SK-N-SH (cell line): ENCODE results near the gene LAMA1. TPM values are rescaled to one million over a fixed set of nuclear protein-coding genes. Genes with fewer than 3 reads are reported as not detected.

ENCODE experiments used
- CTCF ChIA-PET: fragments of 300-600, 350-600 bp; formaldehyde crosslinking; extraction: SDS; loops from one replicate; lab custom pipeline; 2021; lab: Yijun Ruan, JAX
- POLR2A ChIA-PET: fragments of 350-600 bp; sonication (Branson Sonifier 250); formaldehyde crosslinking; extraction: SDS; loops from one replicate; lab custom pipeline; 2020; ENCODE audit warnings: antibody characterized with exemption, inconsistent platforms; lab: Yijun Ruan, JAX
- DNase-seq: peaks from one replicate; pipeline ENCODE4 v3.0.0; 2012
- H2AFZ ChIP-seq: fragments of 200-600 bp; sonication (generic); 2 replicates; pipeline ENCODE4 v1.8.1; 2016; ENCODE audit warnings: antibody characterized with exemption, mild to moderate bottlenecking, low read depth
- H3F3A ChIP-seq: fragments of 200-600 bp; sonication (generic); replicated peaks from 2 replicates; pipeline ENCODE3; 2016; ENCODE audit warnings: antibody characterized with exemption, mild to moderate bottlenecking; ENCODE audit not compliant: insufficient read depth
- H3K27ac ChIP-seq, 2 experiments: fragments of 200-500 bp in 1 of 2; fragments of 200-600 bp in 1 of 2; sonication (Bioruptor generic) in 1 of 2; sonication (generic), shearing (Covaris generic) in 1 of 2; 2 replicates each; pipeline versions ENCODE4 v1.5.1 to v1.6.1; 2014 to 2016; ENCODE audit warnings: low read depth in 2 of 2, inconsistent platforms in 1 of 2, low read length in 1 of 2, mild to moderate bottlenecking in 1 of 2, mixed read lengths in 1 of 2
- H3K27me3 ChIP-seq: fragments of 200-600 bp; sonication (generic), shearing (Covaris generic); 2 replicates; pipeline ENCODE4 v1.6.1; 2016; ENCODE audit warnings: mixed run types; ENCODE audit not compliant: insufficient read depth
- H3K36me3 ChIP-seq, 2 experiments: fragments of 200-500 bp in 1 of 2; fragments of 200-600 bp in 1 of 2; sonication (Bioruptor generic) in 1 of 2; sonication (generic) in 1 of 2; replicated peaks in 1 of 2; 2 replicates each; pipeline versions ENCODE3 to v1.5.1; 2014 to 2016; ENCODE audit warnings: low read length in 1 of 2, mild to moderate bottlenecking in 1 of 2; ENCODE audit not compliant: insufficient read depth in 2 of 2, control insufficient read depth in 1 of 2
- H3K4me1 ChIP-seq, 2 experiments: fragments of 200-500 bp in 1 of 2; fragments of 200-600 bp in 1 of 2; sonication (Bioruptor generic) in 1 of 2; sonication (generic), shearing (Covaris generic) in 1 of 2; 2 replicates each; pipeline versions ENCODE4 v1.5.1 to v1.6.1; 2014 to 2016; ENCODE audit warnings: low read depth in 1 of 2, low read length in 1 of 2, mixed run types in 1 of 2; ENCODE audit not compliant: insufficient read depth in 2 of 2, control insufficient read depth in 1 of 2
- H3K4me2 ChIP-seq: fragments of 200-600 bp; sonication (generic), shearing (Covaris generic); 2 replicates; pipeline ENCODE4 v1.6.1; 2017; ENCODE audit warnings: mixed run types
- H3K4me3 ChIP-seq, 2 experiments: fragments of 200-500 bp in 1 of 2; fragments of 200-600 bp in 1 of 2; sonication (Bioruptor generic) in 1 of 2; sonication (generic), shearing (Covaris generic) in 1 of 2; 2 replicates each; pipeline versions ENCODE4 v1.5.1 to v1.8.1; 2014 to 2016; ENCODE audit warnings: low read depth in 2 of 2, inconsistent platforms in 1 of 2, low read length in 1 of 2, mild to moderate bottlenecking in 1 of 2, mixed read lengths in 1 of 2, moderate library complexity in 1 of 2
- H3K79me2 ChIP-seq: fragments of 200-600 bp; sonication (generic); 2 replicates; pipeline ENCODE4 v1.8.1; 2017; ENCODE audit warnings: mild to moderate bottlenecking; ENCODE audit not compliant: insufficient read depth
- H3K9ac ChIP-seq: fragments of 200-600 bp; sonication (generic); 2 replicates; pipeline ENCODE4 v1.6.1; 2017; ENCODE audit warnings: mixed run types
- H3K9me2 ChIP-seq: fragments of 200-600 bp; sonication (generic); 2 replicates; pipeline ENCODE4 v1.6.1; 2017; ENCODE audit warnings: mixed run types
- H3K9me3 ChIP-seq: fragments of 200-600 bp; sonication (generic); 2 replicates; pipeline ENCODE4 v1.6.1; 2017; ENCODE audit warnings: mixed run types, mild to moderate bottlenecking, moderate library complexity
- H4K20me1 ChIP-seq: fragments of 200-600 bp; sonication (generic); 2 replicates; pipeline ENCODE4 v1.6.1; 2017; ENCODE audit warnings: mild to moderate bottlenecking, mixed run types; ENCODE audit not compliant: insufficient read depth
- ELF1 ChIP-seq: IDR thresholded peaks from 2 replicates; pipeline ENCODE4 v1.4.0; 2012
- EP300 ChIP-seq, 2 experiments: IDR thresholded peaks; 2 replicates each; pipeline versions ENCODE4 v1.4.0 to v1.6.1; 2012; ENCODE audit warnings: borderline replicate concordance in 1 of 2, low read depth in 1 of 2, low read length in 1 of 2
- EZH2phosphoT487 ChIP-seq: fragments of 200-600 bp; sonication (generic); IDR thresholded peaks from 2 replicates; pipeline ENCODE4 v1.6.1; 2017; ENCODE audit warnings: low read depth, mixed run types, mild to moderate bottlenecking, antibody characterized with exemption, moderate library complexity, borderline replicate concordance
- FOSL2 ChIP-seq: IDR thresholded peaks from 2 replicates; pipeline ENCODE4 v1.4.0; 2012; ENCODE audit warnings: low read depth, mild to moderate bottlenecking, moderate library complexity, borderline replicate concordance
- GABPA ChIP-seq: IDR thresholded peaks from 2 replicates; pipeline ENCODE4 v1.4.0; 2012; ENCODE audit warnings: low read depth, mild to moderate bottlenecking
- IRF3 ChIP-seq: fragments of 150-350 bp; IDR thresholded peaks from 2 replicates; pipeline ENCODE4 v1.6.1; 2016; ENCODE audit warnings: mild to moderate bottlenecking, low read depth, low read length
- MXI1 ChIP-seq: IDR thresholded peaks from 2 replicates; pipeline ENCODE4 v1.6.1; 2012; ENCODE audit warnings: mild to moderate bottlenecking, low read depth, low read length, improper control_type of control experiment
- NFIC ChIP-seq: IDR thresholded peaks from 2 replicates; pipeline ENCODE4 v1.4.0; 2012; ENCODE audit warnings: borderline replicate concordance
- NRF1 ChIP-seq: IDR thresholded peaks from 2 replicates; pipeline ENCODE4 v1.6.1; 2012; ENCODE audit warnings: low read depth, mild to moderate bottlenecking, low read length
- RCOR1 ChIP-seq: fragments of 150-350 bp; IDR thresholded peaks from 2 replicates; pipeline ENCODE4 v1.6.1; 2017; ENCODE audit warnings: antibody characterized with exemption, low read length
- RFX5 ChIP-seq: IDR thresholded peaks from 2 replicates; pipeline ENCODE4 v1.6.1; 2012; ENCODE audit warnings: mild to moderate bottlenecking, improper control_type of control experiment, low read length
- SIN3A ChIP-seq: IDR thresholded peaks from 2 replicates; pipeline ENCODE4 v1.6.1; 2012; ENCODE audit warnings: low read depth, mild to moderate bottlenecking, low read length, moderate library complexity, borderline replicate concordance
- SMC3 ChIP-seq: IDR thresholded peaks from 2 replicates; pipeline ENCODE4 v1.6.1; 2012; ENCODE audit warnings: low read depth, low read length, improper control_type of control experiment
- TAF1 ChIP-seq: IDR thresholded peaks from 2 replicates; pipeline ENCODE4 v1.6.1; 2012; ENCODE audit warnings: low read depth, mild to moderate bottlenecking, low read length, moderate library complexity, borderline replicate concordance
- YY1 ChIP-seq: IDR thresholded peaks from 2 replicates; pipeline ENCODE4 v1.4.0; 2012; ENCODE audit warnings: low read depth, mild to moderate bottlenecking
- WGBS: methylation state at CpG from one replicate; pipeline ENCODE4 v1.1.6; 2017; ENCODE audit warnings: low lambda C conversion rate; 5-methylcytosine and 5-hydroxymethylcytosine counted together
- polyA plus RNA-seq, 3 experiments: library from polyadenylated mRNA; depleted of rRNA; stranded (reverse); fragments of >200 nt; gene quantifications; 2 replicates each; pipeline ENCODE4 v1.2.3, GENCODE V29; 2012

LAMA1 gene
- polyA plus RNA-seq, 1 of the 3 experiments (the other 2 are of a cell fraction): 0.07 TPM

DNA sequence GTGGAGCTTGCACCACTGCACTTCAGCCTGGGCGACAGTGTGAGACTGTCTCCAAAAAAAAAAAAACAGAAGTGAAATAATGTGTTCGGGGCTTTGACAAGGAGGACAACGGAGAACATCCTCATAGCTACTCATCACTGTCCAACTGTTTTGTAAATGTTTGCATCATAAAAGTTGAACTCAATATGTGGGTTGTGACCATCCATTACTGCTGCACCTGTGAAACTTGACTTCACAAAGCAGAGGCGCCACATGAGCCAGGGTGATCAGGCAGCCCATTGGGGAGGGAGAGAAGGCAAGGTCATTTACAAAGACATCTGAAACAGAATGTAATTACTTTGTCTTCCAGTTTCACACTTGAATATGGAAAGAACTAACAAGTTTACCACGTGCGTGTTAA, 61.6 kb downstream of the LAMA1 start:
- WGBS: 68% methylated on average over 6 of the region's 6 CpGs
- Histone ChIP-seq H2AFZ (no peak overlapping the region), H3K9me3 (no peaks in the 10 kb centered on the region), H4K20me1 (no peaks in the 10 kb centered on the region), H3K4me1 (no peaks in the 10 kb centered on the region), H3K4me3 (no peak overlapping the region), H3K9ac (no peak overlapping the region), H3K36me3 (no peaks in the 10 kb centered on the region), H3K27ac (no peak overlapping the region), H3K27me3 (no peaks in the 10 kb centered on the region), H3K9me2 (no peaks in the 10 kb centered on the region), H3F3A (no peaks in the 10 kb centered on the region), H3K79me2 (no peaks in the 10 kb centered on the region), H3K4me2 (no peak overlapping the region)
- POLR2A ChIA-PET: no interaction called here
- no peak for DNase-seq
- CTCF ChIA-PET: interaction anchor here (1.0 to 1.3 kb wide), 2 partner anchors 9 to 11 kb away, joined by 4 to 5 read pairs; no protein-coding TSS in a partner anchor
- TF ChIP-seq NFIC: no peak
- no peak for TF ChIP-seq ELF1

DNA sequence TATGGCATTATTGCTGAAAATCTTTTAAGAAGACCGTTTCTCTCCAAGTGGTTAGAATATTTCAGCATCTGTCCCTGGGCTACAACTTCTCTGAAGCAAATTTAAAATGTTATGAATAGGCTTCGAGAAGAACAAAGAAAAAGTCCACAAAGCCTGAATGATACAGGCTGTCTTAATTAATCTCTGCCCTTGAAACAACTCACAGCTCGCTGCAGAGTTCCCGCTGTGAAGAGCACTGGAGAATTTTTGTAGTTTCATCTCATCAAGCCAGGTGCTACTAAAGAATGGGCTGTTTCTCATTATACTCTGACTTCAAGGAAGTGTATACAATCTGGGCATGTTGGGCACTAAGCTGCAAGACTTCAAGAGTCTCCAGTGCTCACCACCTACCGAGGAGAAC, 67.6 kb downstream of the LAMA1 start:
- no peak overlapping the region for H3K4me3 ChIP-seq
- H3K4me2 ChIP-seq: no peak overlapping the region
- no peaks in the 10 kb centered on the region for H3F3A ChIP-seq
- ChIA-PET POLR2A (no interaction called here), CTCF (interaction anchor here (0.9 to 1.3 kb wide), 2 partner anchors 11 to 32 kb away, joined by 3 read pairs; no protein-coding TSS in a partner anchor)
- H4K20me1 ChIP-seq: no peaks in the 10 kb centered on the region
- H3K27ac ChIP-seq: no peak overlapping the region
- H3K9me3 ChIP-seq: no peaks in the 10 kb centered on the region; the same call in 1 of the 2 replicates
- WGBS: 15% methylated on average over 4 of the region's 5 CpGs
- no peaks in the 10 kb centered on the region for H3K27me3 ChIP-seq
- no peaks in the 10 kb centered on the region for H3K36me3 ChIP-seq
- no peak overlapping the region for H2AFZ ChIP-seq
- H3K9me2 ChIP-seq: no peaks in the 10 kb centered on the region
- no peaks in the 10 kb centered on the region for H3K79me2 ChIP-seq
- TF ChIP-seq IRF3: no peak
- TF ChIP-seq GABPA: no peak
- TF ChIP-seq RCOR1: no peak
- no peak for TF ChIP-seq MXI1
- no peak for TF ChIP-seq SIN3A
- no peak for TF ChIP-seq FOSL2
- TF ChIP-seq EZH2phosphoT487: no peak
- TF ChIP-seq YY1: no peak
- no peak for TF ChIP-seq SMC3
- TF ChIP-seq RFX5: no peak
- TF ChIP-seq NRF1: no peak
- no peak for TF ChIP-seq TAF1
- no peak for TF ChIP-seq EP300 (IDR thresholded peaks at IDR 0.05; ENCODE audit: borderline replicate concordance in 1 of 2, low read depth in 1 of 2, low read length in 1 of 2)
- no peak overlapping the region for H3K9ac ChIP-seq
- H3K4me1 ChIP-seq: no peaks in the 10 kb centered on the region
- DNase-seq: no peak
